Nucleus accumbens (tissue), 56 donors: Measurements from ENCODE around the gene ABCC3.

ENCODE experiments used
- DNase-seq, 56 donors: peaks; one replicate each; lab custom pipeline; 2025; lab: John Stamatoyannopoulos, UW

ABCC3 gene

GRCh38 chr17:50627036-50627781, 7.5 kb upstream of the ABCC3 start:
- no peak for DNase-seq

DNA sequence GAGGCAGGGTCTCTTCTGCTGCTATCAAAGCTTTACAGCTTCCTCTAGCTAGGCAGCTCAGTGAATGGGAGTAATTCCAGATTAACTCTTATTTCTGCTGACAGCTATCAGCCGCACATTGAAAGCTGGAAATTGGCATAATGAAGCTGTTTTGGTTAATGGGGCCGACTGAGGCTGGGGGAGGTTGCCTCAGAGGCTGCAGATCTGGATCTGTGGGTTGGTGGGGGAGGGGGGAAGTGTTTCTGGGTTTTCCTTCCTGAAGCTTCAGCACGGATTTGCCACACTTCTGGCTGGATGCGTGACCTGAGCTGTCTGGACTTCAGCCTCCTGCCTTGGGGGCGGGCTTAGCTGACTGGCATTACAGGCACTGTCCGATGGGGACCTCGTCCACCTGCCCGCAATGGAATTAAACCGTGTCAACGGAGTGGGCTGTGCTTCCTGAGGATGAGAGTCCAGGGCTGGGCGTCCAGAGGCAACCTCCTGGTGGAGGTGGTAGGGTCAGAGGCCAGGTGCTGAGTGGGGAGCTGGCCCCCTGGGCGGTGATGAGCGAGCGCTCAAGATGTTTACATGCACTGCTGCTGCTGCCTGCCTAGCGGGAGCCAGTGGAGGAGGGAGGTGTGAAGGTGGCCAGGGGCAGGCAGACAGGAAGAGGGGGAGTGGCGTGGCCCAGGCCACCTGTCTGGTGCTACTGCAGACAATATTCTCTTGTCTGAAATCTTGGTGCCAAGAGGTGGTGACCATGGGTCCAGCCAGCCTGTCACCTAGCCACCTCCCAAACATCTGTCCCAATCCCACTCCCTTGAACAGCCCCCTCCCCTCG, 6.7 kb upstream of the ABCC3 start:
- DNase-seq = peak in 1 of 56 donors; percentile 12

DNA sequence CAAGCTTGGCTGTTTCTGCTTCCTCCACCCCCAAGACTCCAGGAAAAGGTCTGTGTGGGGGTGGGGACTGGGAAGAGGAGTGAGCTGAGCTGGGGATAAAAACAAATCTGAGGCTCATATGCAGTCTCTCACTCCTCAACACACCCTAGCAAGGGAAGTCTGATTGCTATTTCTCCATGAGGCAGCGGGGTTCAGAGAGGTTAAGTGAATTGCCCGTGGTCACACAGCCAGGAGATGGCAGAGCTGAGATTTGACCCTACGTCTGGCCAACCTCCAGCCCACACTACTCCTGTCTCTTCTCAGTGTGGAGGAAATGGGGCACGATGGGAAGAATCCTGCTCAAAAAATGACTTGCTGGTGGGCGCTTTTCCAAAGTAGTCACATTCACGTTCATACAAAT, 4.8 kb upstream of the ABCC3 start:
- no peak for DNase-seq

GRCh38 chr17:50630524-50631194, 4.0 kb upstream of the ABCC3 start:
- DNase-seq = peak in 2 of 56 donors; percentile 24 to 25

DNA sequence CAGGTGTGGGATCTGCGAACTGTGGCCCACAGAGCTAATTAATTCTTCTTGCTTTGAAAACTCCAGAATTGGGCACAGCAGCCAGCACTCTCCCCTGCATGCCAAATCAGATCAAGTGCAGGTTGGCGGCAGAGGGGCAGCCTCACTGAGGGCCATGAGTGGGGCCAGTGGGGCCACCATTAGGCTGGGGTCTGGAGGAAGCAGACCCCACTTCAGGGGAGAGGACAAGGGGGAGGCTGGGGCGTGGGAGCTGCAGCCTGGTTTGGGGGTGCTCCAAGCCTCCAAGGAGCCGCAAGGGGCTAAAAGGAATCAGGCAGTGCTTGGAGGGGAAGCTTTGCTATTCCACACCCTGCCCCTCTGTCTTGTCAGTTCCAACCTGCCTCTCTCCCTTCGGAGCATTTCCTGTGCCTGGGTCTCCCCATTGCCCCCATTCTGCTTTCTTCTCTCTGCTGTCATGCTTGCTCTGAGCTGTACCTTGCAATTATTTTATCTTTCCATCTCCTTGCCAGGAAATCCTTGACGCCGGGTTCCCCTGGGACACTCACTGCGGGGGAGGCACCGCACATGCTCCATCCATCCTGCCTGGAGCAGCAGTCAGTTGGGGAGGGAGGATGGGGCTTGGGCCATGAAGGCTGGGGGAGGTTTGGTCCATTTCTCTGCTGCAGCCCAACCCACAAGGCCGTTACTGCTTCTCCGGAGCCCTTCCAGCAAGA, 3.3 kb upstream of the ABCC3 start:
- DNase-seq = no peak

DNA sequence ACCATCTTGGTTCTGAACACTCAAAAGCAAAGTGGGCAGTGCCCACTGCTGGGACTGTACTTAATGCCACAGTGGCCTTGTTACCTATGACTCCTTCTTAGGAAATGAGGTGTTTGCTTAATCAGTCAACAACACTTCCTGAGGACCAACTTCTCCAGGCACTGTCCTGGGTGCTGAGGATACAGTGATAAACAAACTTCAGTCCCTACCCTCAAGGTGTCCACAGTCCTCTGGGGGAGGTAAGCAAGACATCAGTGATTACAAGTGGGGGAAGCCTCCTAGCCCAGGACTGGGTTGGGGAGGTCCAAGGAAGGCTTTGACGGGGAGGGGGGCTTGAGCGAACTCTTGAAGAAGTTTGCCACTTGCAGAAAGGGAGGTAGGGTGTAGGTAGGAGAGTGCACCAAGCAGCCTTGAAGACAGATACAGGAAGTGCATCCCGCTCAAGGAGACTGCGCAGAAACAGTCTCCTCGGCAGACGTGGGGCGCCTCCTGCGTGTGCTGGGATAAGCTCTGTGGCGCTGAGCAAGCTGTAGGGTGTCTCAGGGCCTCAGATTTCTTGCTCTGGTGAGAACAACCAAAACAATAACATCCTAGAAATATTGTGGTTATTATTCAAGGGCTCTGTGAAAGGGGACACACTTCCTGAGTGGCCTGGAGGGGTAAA, 2.6 kb upstream of the ABCC3 start:
- DNase-seq = no peak

GRCh38 chr17:50632637-50633036, 2.0 kb upstream of the ABCC3 start:
- DNase-seq = no peak

DNA sequence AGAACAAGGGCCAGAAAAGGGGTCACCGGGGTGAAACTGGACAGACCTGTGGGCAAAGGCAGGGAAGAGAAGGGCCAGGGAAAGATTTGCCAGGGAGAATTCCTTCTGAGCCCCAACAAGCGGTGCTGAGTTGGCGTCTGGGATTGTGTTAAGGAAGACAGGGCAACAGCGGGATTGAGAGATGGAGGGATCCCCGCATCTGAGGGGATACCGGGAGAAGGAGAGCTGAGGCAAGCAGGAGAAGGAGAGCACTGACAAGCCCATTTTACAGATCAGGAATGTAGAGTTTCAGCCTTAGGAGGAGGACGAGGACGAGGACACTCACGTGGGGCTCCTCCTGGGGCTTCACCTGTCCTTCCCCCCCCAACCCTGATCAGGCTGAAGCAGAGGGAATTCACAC, 998 bp upstream of the ABCC3 start:
- no peak for DNase-seq

- no peak for DNase-seq
These were observed 442 bp downstream of the ABCC3 start for GRCh38 chr17:50634915-50635731.

- no peak for DNase-seq
These were observed 976 bp downstream of the ABCC3 start for GRCh38 chr17:50635732-50635981.

- DNase-seq = no peak
These were observed 1.5 kb downstream of the ABCC3 start for GRCh38 chr17:50635982-50636803.

DNA sequence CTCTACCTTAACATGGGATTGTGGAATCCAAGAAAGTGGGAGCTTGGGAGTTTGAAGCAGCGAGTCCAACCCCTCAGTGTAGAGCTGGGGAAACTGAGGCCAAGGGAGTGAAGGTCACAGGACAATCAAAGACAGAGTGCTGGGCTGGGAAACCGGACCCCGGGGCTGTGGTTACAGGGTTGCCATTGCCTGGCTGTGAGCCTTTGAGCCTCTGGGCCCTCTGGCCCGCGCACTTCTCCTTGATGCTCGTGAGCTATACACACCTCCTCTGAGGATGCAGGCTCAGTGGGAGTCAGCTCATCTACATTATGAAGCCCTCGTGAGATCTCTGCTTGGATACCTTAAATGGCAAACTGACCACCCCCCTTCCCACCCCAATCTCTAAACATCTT, 2.1 kb downstream of the ABCC3 start:
- DNase-seq = no peak

DNA sequence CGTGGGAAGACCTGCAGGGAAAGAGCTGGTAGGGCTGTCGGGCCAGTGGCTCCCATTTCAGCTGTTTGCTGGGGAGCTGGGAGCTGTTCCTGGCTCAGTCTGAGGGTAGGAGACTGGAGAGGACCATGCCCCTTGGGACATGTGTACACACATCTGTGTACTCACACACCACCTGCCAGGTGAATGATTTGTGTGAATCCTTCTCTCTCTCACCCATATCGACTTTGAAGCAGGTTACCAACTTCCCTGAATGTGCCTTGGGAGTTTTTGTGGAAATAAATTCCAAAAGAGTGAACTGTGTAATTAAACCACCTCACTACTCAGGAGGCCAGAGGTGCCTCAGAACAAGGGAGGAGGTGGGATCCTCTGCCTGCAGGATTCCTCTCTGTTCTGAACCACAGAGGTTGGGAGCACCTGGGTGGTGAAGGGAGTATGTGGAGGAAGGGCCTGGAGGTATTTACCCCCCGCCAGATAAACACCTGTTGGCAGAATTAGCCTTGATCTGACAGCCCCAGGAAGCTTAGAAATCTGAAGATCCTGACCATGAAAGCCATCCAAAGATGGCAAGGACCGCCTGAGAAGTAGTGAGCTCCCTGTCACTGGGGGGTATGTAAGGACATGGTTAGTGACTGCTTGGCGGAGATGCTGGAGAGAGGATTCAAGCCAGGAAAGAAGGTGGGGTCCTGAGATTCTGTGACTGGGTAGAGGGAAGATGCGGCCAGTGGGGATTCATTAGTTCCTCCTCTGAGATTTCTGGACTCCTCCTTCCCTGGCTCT, 3.3 kb downstream of the ABCC3 start:
- DNase-seq = no peak

GRCh38 chr17:50638606-50638965, 3.9 kb downstream of the ABCC3 start:
- no peak for DNase-seq

- peak in 42 of 56 donors; percentile 8 to 78 (median 36) for DNase-seq
These were observed 4.5 kb downstream of the ABCC3 start for GRCh38 chr17:50638966-50639713.

GRCh38 chr17:50640686-50641351, 6.1 kb downstream of the ABCC3 start:
- peak in 1 of 56 donors; percentile 11 for DNase-seq

DNA sequence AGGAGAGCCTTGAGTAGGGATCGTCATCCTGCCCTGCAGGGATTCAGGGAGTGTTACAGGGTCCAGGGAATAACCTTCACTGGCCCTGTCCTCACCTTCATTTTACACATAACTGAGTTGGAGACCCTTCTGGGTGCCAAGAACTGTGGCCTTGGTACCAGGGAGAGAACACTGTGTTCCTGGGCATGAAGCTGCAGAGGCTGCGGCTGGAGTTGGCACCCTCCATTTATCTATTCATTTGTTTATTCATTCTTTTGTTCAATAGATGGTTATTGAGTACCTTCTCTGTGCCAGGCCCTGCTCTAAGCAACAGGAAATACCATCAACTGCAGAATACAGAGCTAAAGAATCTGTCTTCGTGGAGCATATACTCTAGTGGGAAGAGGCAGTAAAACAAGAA, 6.7 kb downstream of the ABCC3 start:
- DNase-seq = no peak
